ENCODE data around the gene TBX18. TPM values are rescaled to one million over a fixed set of nuclear protein-coding genes. Genes with fewer than 3 reads are reported as not detected.

TBX18 gene
- total and polyA plus RNA-seq, 2 of the 4 experiments (the other 2 are of a cell fraction), result 0.86 to 1.3 TPM

GRCh38 chr6:84663866-84664265, 100.5 kb downstream of the TBX18 start:
- no CpG with 5 or more reads among the region's 2 CpGs for WGBS, 2 experiments (ENCODE audit: extremely low coverage in 2 of 2, insufficient read length in 1 of 2)
- CTCF ChIA-PET, result interaction anchor here (0.7 kb wide), 1 partner anchor 1313 kb away, joined by 3 read pairs; no protein-coding TSS in a partner anchor
- Histone ChIP-seq H4K20me1 (ENCODE audit: insufficient read depth, low read length) (no peaks in the 10 kb centered on the region), H2BK20ac (ENCODE audit: low read depth, low read length) (no peak overlapping the region), H3K9ac (ENCODE audit: low read depth, low read length) (no peak overlapping the region), H2AK5ac (ENCODE audit: low read depth, low read length) (no peak overlapping the region), H3K56ac (ENCODE audit: extremely low read depth, insufficient read depth, low read length) (no peak overlapping the region), H3K18ac (ENCODE audit: low read depth, low read length) (no peak overlapping the region), H3K27ac (ENCODE audit: insufficient read depth, low read length) (no peak overlapping the region), H3K4ac (ENCODE audit: low read depth, low read length) (no peak overlapping the region), H2BK5ac (ENCODE audit: low read depth, low read length, poor library complexity, severe bottlenecking) (no peak overlapping the region), H3K79me1 (ENCODE audit: low read depth in 1 of 2, low read length in 2 of 2) (no peaks in the 10 kb centered on the region), H3K36me3 (ENCODE audit: control insufficient read depth, insufficient read depth, low read length) (no peaks in the 10 kb centered on the region), H3K14ac (replicated peaks; ENCODE audit: low read depth, low read length) (no peak overlapping the region), H3K27me3 (ENCODE audit: control insufficient read depth, insufficient read depth, low read length) (no peaks in the 10 kb centered on the region), H4K5ac (ENCODE audit: low read depth, low read length) (no peak overlapping the region), H3K4me2 (ENCODE audit: low read depth, low read length) (no peak overlapping the region), H2AK9ac (replicated peaks; ENCODE audit: low read depth, low read length, poor library complexity) (no peak overlapping the region), H4K8ac (ENCODE audit: low read depth in 2 of 2, low read length in 2 of 2) (no peak overlapping the region), H2BK15ac (ENCODE audit: low read depth, low read length) (no peak overlapping the region), H2BK120ac (ENCODE audit: low read depth, low read length) (no peak overlapping the region), H3K9me3 (ENCODE audit: control insufficient read depth, insufficient read depth, low read length) (no peaks in the 10 kb centered on the region), H3K23ac (ENCODE audit: low read depth, low read length) (no peak overlapping the region), H4K91ac (ENCODE audit: insufficient read depth, low read depth, low read length) (no peak overlapping the region), H2AFZ (replicated peaks; ENCODE audit: low read length, poor library complexity) (no peak overlapping the region), H3K9me1 (ENCODE audit: insufficient read depth, low read length) (no peaks in the 10 kb centered on the region; the same call in 1 of the 2 replicates), H3K4me3 (ENCODE audit: insufficient read depth, low read depth, low read length) (no peak overlapping the region), H3K4me1 (ENCODE audit: control insufficient read depth, insufficient read depth, low read length) (peaks cover 2% of the 10 kb centered on the region; the same call in 1 of the 2 replicates)
- dilution Hi-C loops (cut with HindIII; ENCODE audit: low sequenced_read_pairs, unreplicated experiment) (no loop called here), intact Hi-C loops (cut with micrococcal nuclease) (no loop called here), in situ Hi-C loops (cut with MboI; ENCODE audit: low sequenced_read_pairs) (no loop called here)
- BruUV-seq (replicated peaks), result no TSS peak
- TF ChIP-seq POLR2A (IDR thresholded peaks at IDR 0.05; ENCODE audit: low read depth, low read length) (no peak), RFX5 (IDR thresholded peaks at IDR 0.05; ENCODE audit: low read depth, low read length) (no peak), MXI1 (IDR thresholded peaks at IDR 0.05; ENCODE audit: borderline replicate concordance, low read depth, low read length) (no peak), RAD21 (IDR thresholded peaks at IDR 0.05; ENCODE audit: low read length) (no peak), RCOR1 (IDR thresholded peaks at IDR 0.05; ENCODE audit: insufficient replicate concordance, low read length) (no peak), MAFK (IDR thresholded peaks at IDR 0.05; ENCODE audit: low read depth, low read length) (no peak), CEBPB (IDR thresholded peaks at IDR 0.05; ENCODE audit: low read depth, low read length) (no peak), SMC3 (IDR thresholded peaks at IDR 0.05; ENCODE audit: low read depth, low read length) (no peak), NFE2L2 (IDR thresholded peaks at IDR 0.05; ENCODE audit: low read depth, low read length) (no peak), CTCF (conservative IDR thresholded peaks at IDR 0.05; ENCODE audit: low read depth, low read length) (no peak), MAZ (IDR thresholded peaks at IDR 0.05; ENCODE audit: borderline replicate concordance, low read depth, low read length) (no peak), CHD1 (IDR thresholded peaks at IDR 0.05; ENCODE audit: low read depth, low read length) (no peak), USF2 (IDR thresholded peaks at IDR 0.05; ENCODE audit: low read depth, low read length) (no peak), ELK1 (IDR thresholded peaks at IDR 0.05; ENCODE audit: borderline replicate concordance, low read depth, low read length) (no peak), BHLHE40 (IDR thresholded peaks at IDR 0.05; ENCODE audit: low read depth, low read length) (no peak), FOS (IDR thresholded peaks at IDR 0.05; ENCODE audit: low read depth, low read length) (no peak)
- ATAC-seq (ENCODE audit: low read depth) (no peak), DNase-seq (no peak)
- POLR2A ChIA-PET (ENCODE audit: unreplicated experiment), result interaction anchor here (0.7 kb wide), 1 partner anchor 423 kb away, joined by 3 read pairs; no protein-coding TSS in a partner anchor
